ENCODE data around the gene HIGD1B.

The HIGD1B gene

DNA sequence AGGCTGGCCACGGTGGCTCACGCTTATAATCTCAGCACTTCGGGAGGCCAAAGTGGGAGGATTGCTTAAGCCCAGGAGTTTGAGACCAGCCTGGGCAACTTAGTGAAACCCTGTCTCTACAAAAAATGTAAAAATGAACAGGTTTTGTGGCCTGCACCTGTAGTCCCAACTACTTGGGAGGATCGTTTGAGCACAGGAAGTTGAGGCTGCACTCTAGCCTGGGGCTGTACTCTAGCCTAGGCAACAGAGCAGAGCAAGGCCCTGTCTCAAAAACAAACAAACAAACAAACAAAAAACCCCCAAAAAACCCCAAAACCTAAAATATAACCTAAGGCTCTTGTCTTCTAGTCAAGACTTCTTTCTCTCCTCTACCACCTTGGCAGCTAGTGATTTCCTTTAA lies 7.4 kb upstream of the HIGD1B start:
- no peak for DNase-seq

DNA sequence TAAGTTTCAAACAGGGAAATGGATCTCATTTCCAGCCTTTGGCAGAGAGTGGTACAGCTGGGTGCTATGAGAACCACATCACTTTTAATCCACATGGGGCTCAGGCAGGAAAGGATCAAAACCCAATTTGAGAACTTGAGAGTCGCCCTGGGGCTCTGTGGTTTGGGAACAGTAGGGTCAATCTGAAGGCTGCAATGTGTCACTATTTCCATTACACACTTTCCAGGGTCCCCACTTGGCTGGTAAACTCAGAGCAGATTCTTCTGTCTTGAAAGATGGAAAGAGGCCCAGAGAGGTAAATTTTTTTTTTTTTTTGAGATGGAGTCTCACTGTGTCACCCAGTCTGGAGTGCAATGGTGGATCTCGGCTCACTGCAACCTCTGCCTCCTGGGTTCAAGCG lies 6.7 kb upstream of the HIGD1B start:
- DNase-seq: no peak

DNA sequence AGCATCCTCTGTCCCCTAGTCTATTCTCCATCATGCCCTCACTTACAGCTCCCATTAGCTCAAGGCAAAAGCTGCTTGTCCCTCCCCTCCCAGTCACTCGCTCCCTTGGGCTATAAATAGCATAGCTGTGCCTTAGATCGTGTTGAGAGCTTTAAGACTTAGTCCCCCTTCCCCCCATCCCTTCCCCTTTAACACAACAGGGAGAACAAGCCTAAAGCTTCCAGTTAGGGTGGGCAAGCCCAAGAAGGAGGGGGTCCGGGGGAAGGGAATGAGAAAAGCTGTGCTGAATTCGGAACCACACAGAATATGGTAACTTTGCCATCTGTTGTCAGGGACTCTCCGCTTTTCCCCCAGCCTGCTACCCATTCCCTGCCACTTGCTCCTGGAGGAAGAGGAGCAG lies 4.9 kb upstream of the HIGD1B start:
- no peak for DNase-seq

DNA sequence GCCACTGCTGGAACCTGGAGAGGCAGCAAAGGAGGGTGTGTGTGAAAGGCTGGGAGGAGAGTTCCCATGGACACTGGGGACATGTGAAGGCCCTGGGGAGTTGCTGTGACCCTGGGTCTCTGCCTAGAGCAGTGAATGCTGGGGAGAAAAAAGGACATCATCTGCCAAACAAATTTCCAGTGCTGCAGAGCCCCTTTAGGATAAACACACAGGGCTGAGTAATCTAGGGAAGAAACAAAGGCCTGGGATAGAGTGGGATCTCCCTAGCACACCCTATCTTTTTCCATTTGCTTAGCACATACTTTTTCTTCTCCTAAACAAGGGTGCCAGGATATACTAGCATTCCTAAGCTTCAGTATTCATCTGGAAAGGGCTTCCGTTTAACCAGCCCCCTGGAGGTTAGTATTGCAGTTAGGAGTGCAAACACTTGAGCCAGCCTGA lies 3.3 kb upstream of the HIGD1B start:
- no peak for DNase-seq

DNA sequence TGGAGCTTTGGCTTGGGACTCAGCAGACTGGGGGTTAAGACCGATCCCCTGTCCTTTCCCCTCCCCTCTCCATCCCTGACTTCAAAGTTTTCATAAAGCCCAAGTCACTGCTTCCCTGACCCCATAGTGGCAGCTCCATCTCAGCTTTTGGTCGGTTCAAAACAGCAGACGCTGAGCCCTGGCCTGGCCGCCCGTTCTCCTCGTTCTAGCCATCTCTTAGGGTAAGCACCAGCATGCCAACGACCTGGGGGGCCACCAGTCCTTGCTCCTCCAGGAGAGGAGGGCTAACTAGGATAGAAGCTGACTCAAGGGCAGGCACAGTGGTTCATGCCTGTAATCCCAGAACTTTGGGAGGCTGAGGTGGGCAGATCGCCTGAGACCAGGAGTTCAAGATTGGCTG lies 1.5 kb upstream of the HIGD1B start:
- no peak for DNase-seq

DNA sequence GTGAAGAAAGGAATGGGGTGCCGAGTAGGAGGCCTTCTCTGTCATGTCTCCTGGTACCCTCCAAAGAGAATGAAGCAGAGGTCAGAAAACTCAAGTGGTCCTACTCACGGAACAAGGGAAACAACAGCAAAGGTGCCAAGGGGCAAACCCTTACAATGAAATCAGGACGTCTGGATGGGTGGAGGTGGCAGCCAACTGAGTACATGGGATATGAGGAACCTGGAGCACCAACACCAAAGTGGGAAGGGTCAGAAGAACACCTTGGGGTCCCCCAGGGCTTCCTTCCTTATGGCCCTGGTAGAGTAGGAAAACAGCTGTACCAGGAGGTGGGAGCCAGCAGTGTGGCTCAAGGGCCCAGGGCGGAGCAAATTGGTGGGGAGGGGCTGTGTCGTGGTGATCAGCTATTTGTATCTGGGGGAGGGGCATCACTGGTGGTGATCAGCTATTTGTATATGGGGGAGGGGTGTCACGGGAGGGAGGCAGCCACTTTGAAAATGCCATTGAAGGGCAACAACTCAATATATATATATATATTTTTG lies 643 bp downstream of the HIGD1B start:
- DNase-seq: no peak

DNA sequence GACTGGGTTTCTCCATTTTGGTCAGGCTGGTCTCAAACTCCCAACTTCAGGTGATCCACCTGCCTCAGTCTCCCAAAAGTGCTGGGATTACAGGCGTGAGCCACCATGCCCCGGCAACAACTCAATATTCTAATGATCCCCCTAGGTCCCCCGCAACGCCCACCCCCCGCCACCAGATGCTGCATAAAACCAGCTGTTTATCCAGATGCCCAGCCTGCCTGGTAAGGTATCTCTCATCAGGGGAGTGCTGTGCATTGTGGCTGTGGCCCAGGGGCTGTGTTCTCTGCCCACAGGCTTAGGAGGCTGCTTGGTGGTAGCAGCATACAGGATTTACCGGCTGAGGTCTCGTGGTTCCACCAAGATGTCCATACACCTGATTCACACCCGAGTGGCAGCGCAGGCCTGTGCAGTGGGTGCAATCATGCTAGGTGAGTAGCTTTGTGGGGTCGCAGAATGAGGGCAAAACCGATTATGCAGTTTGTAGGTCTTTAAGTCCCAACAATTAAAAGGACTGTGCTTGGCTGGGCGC lies 1.3 kb downstream of the HIGD1B start:
- no peak for DNase-seq

DNA sequence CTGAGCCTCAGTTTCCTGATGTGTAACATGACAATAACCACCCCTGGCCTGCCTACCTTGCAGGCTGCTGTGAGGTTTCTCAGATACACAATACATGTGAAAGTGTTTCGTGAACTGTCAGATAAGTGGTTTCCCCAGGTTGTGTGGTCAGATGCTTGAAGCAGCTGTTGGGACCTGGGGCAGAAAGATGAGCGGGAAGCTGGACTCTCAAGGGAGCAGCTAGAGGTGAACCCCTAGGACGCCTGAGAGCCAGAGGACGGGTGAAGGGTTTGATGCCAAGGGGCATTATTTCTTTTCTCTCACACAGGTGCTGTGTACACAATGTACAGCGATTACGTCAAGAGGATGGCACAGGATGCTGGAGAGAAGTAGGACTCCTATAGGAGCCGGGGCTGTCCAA lies 2.3 kb downstream of the HIGD1B start:
- no peak for DNase-seq

DNA sequence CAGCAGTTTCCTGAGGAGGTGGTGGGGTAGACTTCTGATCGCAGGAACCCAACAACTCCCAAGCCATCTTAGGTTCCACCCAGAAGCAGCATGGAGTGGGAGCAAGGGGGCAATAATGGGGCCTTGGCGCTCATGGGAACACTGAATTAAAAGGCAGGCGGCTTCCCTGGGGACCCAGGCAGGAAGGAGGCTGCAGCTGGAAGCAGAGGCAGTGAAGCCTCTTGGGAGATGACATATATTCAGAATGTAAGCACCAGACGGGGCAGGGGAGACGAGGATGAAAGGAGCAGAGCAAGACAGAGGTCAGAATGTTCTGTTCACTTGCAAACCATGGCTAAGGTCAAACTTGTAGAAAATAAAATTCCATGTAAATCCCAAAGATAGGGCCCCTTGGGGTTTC lies 2.9 kb downstream of the HIGD1B start:
- no peak for DNase-seq

DNA sequence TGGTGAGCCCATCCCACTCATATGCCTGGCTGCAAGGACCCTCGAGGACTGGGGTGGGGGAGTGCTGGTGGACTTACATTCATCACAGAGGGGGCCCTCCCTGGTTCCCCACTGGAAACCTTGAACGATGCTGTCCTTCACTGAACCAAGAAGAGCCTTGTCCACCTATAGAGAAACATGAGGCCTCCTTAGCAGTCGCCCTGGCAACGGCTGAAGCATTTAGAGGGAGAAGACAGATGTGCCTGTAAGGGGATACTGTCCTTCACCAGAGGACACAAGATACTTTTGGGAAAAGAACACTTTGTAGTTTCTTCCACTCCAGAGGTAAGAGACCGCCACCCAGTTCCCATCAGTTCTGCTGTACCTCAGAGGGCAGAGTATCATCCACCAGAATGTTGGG lies 6.5 kb downstream of the HIGD1B start:
- DNase-seq: no peak

DNA sequence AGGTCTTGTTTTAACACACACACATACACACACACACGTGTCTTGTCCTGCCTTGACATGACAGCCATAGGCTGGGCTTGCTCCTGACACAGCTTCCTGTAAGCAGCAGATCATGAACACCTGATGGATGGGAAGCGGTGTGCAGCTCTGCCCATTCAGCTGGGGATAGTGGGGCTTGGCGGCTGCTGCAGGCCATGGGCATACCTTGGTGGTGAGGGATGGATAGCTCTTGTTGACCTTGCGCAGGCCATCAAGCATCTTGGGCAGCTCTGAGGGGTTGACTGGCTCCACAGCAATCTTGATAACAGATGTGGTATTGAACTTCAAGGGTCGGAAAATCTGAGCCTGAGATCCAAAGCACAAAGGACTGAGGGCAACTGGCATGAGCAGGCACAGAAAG lies 12.0 kb downstream of the HIGD1B start:
- no peak for DNase-seq

DNA sequence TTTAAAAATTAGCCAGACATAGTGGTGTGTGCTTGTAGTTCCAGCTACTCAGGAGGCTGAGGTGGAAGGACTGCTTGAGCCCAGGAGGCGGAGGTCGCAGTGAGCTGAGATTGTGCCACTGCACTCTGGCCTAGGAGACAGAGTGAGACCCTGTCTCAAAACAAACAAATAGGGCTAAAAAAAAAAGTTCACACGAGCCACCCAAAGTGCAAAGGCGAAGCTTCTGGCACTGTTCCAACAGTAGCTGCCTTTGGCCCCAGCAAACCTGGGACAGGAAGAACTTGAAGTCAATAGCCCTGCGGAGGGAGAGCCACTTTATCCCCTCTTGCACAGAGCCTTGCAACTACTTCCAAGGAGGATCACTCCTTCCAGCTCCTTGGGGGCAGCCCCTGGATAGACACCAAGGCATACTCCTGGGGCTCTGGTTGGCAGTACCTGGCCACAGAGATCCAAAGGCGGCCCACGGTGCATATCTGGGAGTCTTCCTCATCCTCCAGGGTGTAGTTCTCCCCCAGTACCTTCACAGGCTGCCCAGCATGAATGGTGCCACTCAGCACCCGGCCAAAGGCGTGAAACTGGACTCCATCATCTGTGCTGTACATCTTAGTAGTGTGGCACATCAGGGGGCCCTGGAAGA lies 14.7 kb downstream of the HIGD1B start:
- no peak for DNase-seq

DNA sequence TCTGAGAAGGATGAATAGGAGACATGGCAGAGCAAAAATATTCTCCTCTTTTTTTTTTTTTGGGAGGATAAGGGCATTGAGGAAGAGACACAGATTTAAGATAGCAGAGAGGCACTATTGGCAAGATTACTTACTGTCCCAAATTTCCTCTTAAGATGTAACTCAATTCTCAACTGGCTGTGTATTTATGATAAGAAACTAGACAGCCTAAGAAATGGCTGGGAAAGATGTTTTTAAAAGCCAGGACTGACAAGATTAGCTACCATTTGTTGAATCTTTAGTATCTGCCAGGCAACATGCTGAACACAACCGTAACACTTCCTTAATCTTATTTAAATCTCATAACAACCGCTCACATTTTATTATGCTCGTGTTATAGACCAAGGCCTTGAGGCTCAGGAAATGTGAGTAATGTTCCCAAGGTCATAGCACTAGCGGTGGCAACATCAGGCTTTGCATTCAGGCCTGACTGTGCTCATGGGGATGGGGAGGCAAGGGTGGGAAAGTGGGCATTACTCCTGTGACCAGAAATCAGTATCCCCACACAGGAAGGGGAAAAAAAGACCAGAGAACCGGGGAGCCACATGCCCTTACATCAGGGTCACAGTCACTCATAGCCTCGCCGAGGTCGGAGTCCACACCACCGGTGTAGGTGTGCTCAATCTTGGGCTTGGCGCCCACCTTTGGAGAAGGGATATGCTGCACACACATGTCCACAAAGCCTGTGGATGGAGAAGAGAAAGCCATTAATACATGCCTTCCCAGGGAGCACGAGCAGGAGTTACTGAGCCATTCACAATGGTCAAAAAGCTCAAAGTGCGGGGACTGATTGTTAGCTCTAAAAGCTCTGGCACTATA lies 15.6 kb downstream of the HIGD1B start:
- DNase-seq: no peak

DNA sequence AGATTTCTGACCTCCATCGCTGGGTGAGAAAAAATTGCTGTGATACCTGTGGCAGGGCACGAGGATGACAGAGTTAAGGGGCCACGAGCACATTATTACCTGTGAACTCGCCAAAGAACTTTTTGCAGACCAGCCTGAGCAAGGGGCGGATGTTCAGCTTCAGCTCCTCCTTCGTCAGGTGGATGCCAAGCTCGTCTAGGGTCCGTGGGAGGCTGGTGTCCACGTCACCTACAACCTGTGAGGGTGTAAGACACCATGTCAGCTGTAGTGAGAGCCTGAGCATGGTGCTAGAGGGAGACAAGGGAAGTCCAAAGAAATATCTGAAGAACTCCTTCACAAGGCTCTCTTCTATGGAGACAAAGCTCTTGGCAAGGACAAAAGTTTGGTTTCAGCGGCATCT lies 17.1 kb downstream of the HIGD1B start:
- DNase-seq: no peak

DNA sequence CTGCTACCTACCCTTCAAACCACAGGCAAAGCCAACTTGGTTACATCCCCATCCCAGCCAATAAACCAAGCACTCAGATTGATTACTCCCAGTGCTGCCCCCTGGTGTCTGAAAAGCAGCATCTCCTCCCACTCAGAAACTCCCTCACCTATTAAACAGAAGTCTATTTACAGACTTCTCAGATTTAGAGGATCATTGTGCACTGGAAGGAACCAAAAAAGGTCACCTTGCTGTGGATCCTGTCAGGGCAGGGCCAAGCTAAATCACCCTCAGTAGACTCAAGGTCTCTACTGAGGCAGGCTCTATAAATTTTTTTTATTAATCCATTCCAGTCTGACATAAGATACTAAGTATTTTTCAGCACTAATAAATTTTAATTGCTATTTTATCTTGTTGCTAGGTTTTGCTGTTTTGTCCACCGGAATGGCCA lies 17.6 kb downstream of the HIGD1B start:
- DNase-seq: peak; percentile 56

DNA sequence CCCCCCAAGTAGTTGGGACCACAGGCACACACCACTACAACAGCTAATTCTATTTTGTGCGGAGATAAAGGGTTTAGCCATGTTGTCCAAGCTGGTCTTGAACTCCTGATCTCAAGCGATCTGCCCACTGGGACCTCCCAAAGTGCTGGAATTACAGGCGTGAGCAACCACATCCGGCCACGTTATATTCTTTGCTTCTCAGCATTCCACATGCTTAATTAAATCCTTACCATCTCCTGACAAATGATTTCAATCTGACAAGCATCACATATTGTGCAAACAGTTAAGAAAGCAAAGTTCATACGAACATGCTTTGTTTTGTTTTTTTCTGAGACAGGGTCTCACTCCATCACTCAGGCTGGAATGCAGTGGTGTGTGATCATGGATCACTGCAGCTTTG lies 18.2 kb downstream of the HIGD1B start:
- DNase-seq: no peak

DNA sequence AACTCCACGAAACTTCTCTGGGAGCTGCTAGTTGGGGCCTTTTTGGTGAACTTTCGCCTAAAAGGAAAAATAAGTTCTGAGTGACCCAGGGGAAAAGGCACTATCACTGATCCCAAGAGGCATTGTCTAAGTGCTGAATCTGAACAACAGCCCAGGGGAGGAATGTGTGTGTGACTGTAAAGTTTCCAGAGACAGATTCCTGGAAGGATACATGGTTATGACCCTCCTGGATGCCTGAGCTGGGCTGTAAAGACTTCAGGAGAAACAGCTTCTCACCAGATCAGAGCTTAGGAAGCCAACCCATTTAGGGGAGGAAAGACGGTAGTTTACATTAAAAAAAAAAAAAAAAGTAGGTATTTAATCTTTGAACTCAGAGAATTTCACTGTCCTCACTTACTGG lies 20.2 kb downstream of the HIGD1B start:
- no peak for DNase-seq

DNA sequence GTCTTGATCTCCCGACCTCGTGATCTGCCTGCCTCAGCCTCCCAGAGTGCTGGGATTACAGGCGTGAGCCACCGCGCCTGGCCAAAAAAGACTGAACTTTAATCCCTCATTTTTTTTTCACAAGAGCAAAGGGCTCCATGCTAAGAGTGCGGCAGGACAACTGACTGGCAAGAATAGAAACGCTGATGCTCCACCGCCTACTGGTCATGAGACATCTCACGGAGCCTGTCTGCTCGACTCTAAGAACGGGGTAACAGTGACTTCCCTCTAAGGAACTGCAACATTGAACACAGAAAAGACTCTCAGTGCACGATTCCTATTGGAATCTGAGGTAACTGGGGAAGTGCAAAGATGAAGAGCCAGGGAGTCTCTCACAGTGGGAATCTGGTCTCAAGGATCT lies 23.9 kb downstream of the HIGD1B start:
- DNase-seq: no peak

DNA sequence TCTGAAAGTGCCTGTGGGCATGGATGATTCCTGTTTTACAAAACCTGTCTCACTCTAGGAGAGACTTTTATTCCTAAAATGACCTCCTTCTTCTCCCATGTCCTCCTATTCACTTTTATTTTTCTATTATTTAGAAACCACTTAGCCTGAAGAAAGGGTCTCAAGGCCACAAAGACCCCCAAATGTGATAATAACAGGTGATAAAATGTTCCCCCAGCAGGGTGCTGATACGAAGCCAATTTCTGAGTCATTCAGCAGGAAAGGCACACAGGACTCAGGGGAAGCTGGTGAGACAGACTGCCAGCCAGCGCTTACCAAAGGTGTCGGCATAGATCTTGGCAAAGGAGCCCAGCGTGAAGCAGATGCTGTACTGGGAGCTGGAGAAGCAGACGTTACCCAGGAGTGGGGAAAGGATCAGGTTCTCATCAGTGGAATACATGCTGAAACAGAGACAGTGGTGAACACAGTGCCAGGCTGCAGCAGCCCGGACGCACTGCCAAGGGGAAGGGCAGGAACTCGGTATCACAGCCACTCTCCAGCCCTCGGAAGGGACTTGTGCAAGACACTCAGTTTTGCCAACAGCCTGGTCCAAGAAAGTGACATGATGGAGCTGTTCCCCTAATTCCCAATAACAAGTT lies 24.6 kb downstream of the HIGD1B start:
- peak; percentile 86 for DNase-seq

DNA sequence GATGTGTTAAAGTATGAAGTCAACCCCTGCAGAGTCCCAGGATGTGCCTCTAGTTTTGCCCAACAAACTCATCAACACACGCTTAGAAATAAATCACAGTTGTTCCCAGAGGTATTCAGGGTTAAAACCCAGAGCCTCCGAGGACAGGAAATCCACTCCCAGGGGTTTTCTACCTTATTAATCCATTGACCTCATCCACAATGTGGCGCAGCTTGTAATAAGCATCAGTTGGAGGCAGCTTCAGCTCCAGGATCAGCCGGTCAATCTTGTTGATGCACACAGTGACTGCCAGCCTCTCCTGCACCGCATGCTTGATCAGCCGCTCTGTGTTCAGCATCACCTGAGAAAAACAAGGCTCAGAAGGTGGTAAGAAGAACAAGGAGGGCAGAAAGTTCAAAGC lies 28.1 kb downstream of the HIGD1B start:
- DNase-seq: no peak

DNA sequence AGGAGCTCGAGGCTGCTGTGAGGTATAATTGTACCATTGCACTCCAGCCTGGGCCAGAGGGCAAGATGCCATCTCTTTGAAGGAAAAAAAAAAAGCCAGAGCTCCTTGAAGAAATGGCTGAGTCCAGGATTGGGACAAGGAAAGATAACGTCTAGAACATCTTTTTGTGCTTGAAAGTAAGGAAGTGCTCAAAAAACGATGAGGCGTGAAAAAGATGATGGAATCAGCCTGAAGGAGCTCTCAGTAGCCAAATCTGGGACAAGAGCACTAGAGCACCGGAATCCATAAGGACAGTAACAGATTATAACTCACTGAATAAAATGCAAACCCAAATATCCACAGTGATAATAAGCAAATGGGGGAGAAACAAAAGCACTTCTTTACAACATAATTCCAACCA lies 29.4 kb downstream of the HIGD1B start:
- DNase-seq: no peak

DNA sequence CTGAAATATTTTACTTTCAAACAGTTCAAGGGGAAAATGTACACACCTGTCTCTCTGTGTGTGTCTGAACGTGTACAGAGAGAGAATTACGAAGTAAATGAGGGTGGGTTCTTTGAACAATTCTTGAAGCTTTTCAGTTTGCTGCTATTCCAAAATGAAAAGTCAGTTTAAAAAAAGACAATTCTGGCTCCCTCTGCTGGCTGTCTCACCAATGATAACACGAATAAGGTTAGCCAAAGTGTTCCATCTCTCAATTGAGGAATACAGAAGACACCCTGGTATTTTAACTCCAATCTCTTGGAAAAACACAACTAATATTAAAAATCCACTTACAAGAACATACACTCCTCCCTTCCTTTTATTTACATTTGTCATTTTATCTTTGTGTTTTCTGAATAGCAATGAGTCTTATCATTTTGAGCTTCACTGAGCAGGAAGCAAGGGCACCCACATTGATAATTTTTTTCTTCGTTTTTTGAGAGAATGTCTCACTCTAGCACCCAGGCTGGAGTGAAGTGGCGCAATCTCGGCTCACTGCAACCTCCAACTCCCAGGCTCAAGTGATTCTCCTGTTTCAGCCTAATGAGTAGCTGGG lies 31.0 kb downstream of the HIGD1B start:
- DNase-seq: peak; percentile 3

DNA sequence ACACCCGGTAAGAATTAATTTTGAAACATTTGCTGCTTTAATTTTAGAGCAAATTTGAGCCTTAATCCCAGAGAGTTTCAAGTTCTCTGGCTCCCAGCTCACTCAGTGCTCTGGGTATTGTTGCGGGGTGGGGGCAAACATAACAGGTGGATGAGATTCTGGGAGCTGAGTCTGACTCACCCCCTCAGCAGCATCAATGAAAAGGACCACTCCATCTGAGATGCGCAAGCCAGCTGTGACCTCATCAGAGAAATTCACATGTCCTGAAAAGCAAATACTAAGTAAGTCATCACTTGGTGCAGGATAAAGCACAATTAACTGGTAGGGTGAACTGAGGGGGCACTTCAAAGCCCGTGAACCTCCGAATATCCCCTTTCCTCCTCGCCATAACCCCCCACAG lies 31.7 kb downstream of the HIGD1B start:
- no peak for DNase-seq

Data from NCI-H446 treated with DMSO at 0.1 percent for 48 hours (cell line).